ENCODE measurements around the gene ASB2.
A peak's percentile ranks its signal among the peaks of the same experiment; 100 is the strongest.

Gene ASB2

DNA sequence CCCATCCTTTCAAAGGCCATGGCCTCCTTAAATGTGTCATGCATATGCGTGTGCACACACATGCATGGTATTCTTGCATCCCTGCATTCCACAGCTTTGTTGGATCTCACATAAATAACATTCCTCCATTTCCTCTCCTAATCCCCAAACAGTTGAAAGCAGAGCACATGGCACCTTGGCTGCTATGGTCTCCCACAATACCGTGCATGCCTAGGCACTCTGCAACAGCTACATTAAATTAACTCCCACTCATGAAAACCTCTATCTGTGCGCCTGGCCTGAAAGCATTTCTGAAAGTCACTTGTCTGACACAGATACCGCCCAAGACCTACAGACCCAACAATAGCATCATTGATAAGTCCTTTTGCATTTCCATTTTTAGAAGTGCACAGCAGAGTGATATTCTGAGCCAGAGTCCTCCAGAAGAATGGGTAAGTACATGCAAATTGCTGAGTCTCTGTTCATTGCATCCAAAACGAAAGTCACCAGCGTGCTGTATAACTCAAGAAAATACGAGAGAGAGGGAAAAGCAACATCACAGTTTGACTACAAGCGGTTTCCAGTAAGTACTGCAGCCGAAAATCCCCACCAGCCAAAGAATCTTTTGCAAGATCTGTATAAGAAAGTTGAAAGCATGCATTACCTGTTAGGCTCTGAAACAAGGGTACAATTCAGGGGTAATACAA is 436 bp downstream of the ASB2 start:
- H3K4me3 ChIP-seq (ENCODE audit: control insufficient read depth, low read depth, low read length), result no peak overlapping the region
- TF ChIP-seq, protein P1, sequence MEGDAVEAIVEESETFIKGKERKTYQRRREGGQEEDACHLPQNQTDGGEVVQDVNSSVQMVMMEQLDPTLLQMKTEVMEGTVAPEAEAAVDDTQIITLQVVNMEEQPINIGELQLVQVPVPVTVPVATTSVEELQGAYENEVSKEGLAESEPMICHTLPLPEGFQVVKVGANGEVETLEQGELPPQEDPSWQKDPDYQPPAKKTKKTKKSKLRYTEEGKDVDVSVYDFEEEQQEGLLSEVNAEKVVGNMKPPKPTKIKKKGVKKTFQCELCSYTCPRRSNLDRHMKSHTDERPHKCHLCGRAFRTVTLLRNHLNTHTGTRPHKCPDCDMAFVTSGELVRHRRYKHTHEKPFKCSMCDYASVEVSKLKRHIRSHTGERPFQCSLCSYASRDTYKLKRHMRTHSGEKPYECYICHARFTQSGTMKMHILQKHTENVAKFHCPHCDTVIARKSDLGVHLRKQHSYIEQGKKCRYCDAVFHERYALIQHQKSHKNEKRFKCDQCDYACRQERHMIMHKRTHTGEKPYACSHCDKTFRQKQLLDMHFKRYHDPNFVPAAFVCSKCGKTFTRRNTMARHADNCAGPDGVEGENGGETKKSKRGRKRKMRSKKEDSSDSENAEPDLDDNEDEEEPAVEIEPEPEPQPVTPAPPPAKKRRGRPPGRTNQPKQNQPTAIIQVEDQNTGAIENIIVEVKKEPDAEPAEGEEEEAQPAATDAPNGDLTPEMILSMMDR (conservative IDR thresholded peaks at IDR 0.05; ENCODE audit: control insufficient read depth, insufficient read depth, low read depth, low read length), result no peak
- peak; percentile 4 for DNase-seq (ENCODE audit: low read depth)

DNA sequence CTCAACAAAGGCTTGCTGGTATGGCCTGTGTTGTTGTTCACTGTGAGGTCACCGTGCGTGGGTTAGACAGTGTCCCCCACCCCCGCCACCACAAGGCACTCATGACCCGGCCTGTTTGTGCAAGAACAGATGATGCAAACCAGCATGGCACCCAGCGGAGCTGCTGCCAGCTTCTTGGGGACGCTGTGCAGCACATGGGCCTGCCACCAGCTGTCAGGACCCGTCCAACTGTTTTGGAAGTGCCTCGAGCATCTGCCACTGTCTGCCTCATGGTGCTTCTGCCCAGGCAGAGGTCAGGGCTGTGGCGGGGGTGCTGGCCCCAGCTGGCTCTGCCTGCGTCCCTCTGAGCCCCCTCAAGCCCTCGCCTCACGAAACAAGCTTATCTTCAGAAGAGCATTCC is 1.5 kb downstream of the ASB2 start:
- TF ChIP-seq, protein P1 (conservative IDR thresholded peaks at IDR 0.05; ENCODE audit: control insufficient read depth, insufficient read depth, low read depth, low read length), result no peak
- no peak overlapping the region for H3K4me3 ChIP-seq (ENCODE audit: control insufficient read depth, low read depth, low read length)
- DNase-seq (ENCODE audit: low read depth), result no peak

DNA sequence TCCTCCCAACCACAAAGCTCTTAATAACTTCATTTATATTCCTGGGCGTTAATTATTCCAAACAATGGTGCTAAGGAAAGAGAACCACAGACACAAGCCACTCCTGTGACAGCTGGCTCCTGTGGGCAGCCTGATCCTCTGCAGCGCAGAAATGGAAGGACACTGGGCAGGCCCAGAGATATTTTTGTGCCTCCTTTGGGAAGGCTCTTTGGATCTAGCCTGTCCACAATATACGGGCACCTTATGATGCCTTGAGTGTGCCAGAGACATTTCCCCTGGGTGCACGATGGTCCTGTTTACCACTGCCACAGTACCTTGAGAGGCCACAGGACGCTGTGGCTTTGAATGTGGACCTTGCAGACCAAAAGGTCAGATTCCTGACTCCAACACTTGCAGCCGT is 2.1 kb downstream of the ASB2 start:
- no peak for DNase-seq (ENCODE audit: low read depth)
- TF ChIP-seq, protein P1 (conservative IDR thresholded peaks at IDR 0.05; ENCODE audit: control insufficient read depth, insufficient read depth, low read depth, low read length), result no peak
- H3K4me3 ChIP-seq (ENCODE audit: control insufficient read depth, low read depth, low read length), result no peak overlapping the region

DNA sequence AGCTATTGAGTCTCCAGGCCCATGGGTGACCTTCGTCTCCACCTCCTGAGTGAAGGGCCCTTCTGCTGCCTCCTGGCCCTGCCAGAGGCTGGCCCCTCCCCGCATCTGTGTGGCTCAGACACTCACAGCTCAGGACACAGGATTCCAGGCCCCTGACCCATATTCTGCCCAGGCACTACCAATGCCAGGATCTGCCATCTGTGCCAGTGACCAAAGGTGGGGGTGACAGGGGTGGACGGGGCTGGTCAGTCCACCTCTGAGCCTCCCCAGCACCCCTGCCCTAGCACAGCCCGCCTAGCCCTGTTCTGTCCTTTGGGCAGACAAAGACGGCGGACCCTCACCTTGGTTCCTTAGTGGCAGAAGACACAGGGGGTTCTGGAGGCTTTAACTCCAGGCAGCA is 2.8 kb downstream of the ASB2 start:
- TF ChIP-seq, protein P1 (conservative IDR thresholded peaks at IDR 0.05; ENCODE audit: control insufficient read depth, insufficient read depth, low read depth, low read length), result no peak
- no peak for DNase-seq (ENCODE audit: low read depth)
- no peak overlapping the region for H3K4me3 ChIP-seq (ENCODE audit: control insufficient read depth, low read depth, low read length)

DNA sequence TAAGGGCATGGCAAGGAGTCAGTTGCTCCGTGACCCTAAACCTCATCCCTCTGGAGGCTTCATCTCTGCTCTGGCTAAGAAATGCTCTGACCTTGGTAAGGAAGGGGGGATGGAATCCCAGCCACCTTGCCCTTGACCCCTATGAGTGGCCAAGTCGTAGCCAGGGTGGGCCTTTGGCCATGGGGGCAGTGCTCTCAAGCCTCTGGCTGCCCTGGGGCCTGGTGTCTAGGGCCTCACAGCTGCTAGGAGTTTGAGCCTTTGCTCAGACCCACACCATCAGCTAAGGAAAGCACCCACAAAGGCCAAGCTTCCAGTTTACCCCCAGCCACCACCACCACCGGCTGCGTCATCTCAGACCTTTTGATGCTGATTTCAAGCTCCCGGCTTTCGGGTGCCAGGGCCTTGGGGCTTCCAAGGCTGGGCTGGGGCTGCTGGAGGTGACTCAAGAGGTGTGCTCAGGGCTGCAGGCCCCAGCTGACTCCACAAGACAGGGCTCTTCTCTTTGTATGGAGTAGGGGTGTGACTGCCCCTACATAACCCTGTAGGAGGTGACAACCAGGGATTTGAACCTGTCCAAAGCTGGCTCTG is 3.7 kb downstream of the ASB2 start:
- H3K4me3 ChIP-seq (ENCODE audit: control insufficient read depth, low read depth, low read length), result no peak overlapping the region
- TF ChIP-seq, protein P1 (conservative IDR thresholded peaks at IDR 0.05; ENCODE audit: control insufficient read depth, insufficient read depth, low read depth, low read length), result no peak
- DNase-seq (ENCODE audit: low read depth), result no peak

DNA sequence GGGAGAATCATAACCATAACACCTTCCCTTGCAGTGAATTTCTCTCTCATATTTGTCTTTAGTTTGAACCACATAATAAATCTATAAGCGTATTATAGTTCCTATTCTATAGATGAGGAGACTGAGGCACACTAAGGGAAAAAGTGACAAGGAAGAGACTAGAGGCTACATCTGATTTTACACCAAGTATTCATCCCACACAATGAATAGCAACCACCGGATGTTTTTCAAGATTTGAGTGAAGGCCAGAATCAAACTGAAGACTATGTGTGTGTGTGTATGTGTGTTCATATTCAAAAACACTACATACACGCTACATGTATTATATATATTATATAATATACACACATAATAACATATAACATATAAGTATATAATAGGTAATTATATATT is 4.7 kb downstream of the ASB2 start:
- H3K4me3 ChIP-seq (ENCODE audit: control insufficient read depth, low read depth, low read length), result no peak overlapping the region
- no peak for DNase-seq (ENCODE audit: low read depth)
- TF ChIP-seq, protein P1 (conservative IDR thresholded peaks at IDR 0.05; ENCODE audit: control insufficient read depth, insufficient read depth, low read depth, low read length), result no peak

Measured in fibroblast of mammary gland (primary cell).